ENCODE measurements around the gene MB21D2.

Gene MB21D2

DNA sequence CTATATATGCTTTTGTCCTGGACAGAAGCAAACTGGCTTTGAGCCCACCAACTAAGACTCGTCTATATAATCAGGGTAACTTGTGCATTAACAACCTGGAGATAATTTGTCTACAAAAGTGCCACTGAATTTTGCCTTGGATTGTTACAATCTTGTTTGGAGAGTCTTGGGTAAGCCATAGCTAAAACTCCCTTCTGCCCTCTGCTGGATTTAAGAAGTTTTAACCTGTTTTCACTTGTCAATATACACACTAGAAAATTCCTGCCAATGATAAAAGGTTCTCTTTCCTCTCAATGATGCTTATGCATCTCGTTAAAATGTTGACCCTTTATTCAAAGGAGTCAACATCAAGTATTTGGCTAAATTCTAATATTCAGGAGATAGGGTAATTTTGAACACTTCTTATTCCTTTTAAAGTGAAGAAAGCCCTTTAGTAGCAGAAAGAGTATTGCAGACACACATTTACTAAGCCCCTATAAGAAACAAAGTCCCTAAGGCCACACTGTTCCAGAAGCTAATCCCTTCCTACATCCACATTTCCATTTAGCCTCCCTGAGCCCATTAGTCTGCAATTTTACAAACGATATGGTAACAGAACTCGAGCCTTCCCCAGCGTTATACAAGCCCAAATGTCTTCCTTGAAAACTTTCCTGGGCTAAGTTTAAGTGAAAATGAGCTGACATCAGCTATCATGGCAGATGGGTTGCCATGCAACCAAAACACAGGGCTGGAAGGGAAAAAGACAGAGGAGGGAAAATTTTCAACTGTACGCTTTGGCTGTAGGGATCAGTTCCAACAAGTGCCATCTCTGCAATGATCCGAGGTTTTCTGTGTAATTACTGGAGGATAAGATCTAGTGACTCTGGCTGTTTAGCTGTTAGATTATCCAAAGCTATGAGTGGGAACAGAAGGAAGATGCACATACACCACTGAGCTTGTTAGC, 114.4 kb downstream of the MB21D2 start:
- TF ChIP-seq, protein P1, sequence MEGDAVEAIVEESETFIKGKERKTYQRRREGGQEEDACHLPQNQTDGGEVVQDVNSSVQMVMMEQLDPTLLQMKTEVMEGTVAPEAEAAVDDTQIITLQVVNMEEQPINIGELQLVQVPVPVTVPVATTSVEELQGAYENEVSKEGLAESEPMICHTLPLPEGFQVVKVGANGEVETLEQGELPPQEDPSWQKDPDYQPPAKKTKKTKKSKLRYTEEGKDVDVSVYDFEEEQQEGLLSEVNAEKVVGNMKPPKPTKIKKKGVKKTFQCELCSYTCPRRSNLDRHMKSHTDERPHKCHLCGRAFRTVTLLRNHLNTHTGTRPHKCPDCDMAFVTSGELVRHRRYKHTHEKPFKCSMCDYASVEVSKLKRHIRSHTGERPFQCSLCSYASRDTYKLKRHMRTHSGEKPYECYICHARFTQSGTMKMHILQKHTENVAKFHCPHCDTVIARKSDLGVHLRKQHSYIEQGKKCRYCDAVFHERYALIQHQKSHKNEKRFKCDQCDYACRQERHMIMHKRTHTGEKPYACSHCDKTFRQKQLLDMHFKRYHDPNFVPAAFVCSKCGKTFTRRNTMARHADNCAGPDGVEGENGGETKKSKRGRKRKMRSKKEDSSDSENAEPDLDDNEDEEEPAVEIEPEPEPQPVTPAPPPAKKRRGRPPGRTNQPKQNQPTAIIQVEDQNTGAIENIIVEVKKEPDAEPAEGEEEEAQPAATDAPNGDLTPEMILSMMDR (IDR thresholded peaks at IDR 0.05) = peak; percentile 64

DNA sequence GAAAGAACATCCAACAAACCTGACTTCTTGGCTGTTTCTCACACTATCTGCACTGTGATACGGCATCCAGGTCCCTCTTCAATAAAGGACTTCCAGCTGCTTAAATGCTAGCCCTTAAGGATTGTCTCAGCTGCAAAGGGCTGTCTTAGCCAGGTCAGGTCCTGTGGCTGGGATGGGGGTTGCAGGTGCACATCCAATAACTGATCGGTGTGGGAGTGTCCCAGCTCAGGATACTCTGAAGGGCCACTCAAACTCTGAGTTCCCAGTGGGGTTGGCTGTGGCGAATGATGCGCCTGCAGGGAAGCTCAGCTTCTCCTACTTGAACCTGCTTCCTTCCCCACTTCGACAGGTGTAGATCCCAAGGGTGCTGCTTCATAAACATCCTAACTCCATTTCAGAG, 115.7 kb downstream of the MB21D2 start:
- TF ChIP-seq, protein P1 (IDR thresholded peaks at IDR 0.05) = no peak

DNA sequence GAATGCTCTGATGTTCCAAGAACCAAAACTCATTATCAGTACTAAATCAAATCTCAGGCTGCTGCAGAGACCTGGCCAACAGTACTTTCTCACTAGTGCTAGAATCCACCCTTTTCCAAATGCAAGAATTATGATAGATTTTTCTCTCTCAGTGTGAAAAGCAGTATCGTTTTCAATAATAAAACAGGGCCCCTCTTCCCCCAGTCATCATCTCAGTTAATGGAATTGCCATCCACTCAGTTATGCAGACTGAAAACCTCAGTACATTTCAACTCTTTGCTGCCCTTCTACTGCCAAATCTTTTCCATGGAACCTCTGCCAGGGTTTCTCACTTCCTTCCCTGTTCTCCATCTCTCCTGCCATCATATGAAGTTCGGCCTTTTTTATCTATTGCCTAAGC, 117.9 kb downstream of the MB21D2 start:
- TF ChIP-seq, protein P1 (IDR thresholded peaks at IDR 0.05) = no peak

DNA sequence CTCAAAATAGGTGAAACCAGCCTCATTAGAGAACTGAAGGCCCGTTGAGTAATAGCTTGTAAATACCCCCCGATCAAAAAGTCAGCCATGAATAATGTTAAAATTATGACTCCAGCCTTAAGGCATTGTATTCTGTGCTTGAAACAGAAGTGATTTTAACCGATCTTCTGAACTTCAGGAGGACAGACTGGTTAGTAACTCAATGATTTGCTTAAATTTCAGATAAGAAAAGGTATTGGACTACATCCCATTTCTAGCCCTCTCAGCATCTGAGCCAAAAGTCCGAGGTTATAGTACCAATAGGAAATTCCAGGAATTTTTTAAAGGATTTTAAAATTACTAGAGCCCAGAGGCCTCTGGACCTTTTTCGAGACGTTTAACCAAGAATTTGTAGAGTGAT, 122.6 kb downstream of the MB21D2 start:
- TF ChIP-seq, protein P1 (IDR thresholded peaks at IDR 0.05) = no peak

DNA sequence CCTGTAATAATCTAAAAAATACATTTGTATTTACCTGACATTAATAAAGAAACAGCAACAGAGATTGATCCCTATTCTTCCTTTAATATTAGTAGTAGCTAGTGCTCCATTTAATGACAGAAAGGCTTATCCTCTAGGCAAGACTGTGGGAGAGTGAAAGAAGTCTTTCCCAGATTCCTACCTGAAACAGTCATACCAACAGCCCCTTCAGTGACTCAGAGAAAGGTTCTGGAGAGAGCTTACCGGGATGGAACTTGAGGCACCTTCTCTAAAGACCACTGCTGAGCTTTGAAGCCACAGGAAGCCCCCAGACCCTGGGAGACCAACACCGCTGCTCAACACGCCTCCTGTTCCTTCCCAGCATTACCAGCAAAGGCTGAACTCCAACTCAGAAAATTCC, 123.4 kb downstream of the MB21D2 start:
- TF ChIP-seq, protein P1 (IDR thresholded peaks at IDR 0.05) = no peak

DNA sequence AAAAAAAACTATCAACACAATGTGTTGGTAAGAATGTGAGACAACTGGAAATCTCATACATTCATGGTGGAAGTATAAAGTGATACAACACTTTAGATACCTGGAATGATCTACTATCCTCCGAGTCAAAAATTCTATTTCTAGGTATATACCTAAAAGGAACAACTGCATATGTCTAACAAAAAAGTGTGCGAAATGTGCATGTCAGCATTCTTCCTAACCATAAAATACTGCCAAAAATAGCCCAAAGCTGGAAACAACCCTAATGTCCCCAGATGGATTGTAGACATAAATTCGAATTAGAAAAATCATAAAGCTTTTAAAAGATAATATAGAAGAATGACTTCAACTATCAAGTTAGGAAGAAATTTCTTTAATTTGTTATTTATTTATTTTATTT, 139.1 kb downstream of the MB21D2 start:
- TF ChIP-seq, protein P1 (IDR thresholded peaks at IDR 0.05) = no peak

DNA sequence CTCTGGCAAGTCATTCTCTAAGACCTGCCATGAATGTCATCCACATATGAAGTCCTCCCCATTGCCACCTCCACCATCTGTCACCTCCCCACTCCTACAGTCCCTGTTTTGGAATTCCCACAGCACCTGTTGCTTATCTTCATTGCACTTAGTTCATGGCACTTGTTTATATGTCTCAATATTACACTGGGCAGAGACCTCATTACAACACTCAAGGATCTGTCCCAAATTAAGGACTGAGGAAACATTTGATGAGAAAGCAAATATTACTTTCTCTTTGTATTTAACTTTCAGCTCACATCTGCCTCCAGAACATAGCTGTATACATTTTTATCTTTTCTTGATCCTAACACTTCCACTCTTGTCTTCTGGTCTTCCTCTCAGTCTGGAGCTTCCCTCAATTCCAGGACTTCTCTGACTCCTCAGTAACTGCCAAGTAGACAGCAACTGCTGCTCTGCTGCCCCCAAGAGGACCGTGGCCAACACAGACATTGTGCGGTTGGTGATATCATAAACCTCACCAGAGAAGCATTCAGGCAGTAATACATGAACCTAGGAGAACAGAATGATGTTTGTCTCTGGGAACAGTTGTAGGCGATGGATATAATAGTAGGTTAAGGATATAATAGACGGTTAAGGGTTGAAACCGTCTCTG, 145.3 kb downstream of the MB21D2 start:
- TF ChIP-seq, protein P1 (IDR thresholded peaks at IDR 0.05) = peak; percentile 63
